OCI-LY7 (cell line): ENCODE measurements around the gene COL4A2.

Source experiments
- CTCF ChIP-seq: fragments of 200-600 bp; sonication (generic); conservative IDR thresholded peaks from 2 replicates; pipeline ENCODE4 v1.5.1; 2014; ENCODE audit warnings: mild to moderate bottlenecking, antibody characterized with exemption, low read length, moderate library complexity, mixed read lengths
- EZH2phosphoT487 ChIP-seq: fragments of 200-600 bp; sonication (generic); IDR thresholded peaks from 2 replicates; pipeline ENCODE4 v1.6.1; 2018; ENCODE audit warnings: low read depth, borderline replicate concordance, mild to moderate bottlenecking, mixed run types, antibody characterized with exemption, low read length, moderate library complexity, mixed read lengths

GRCh38 chr13:110301083-110301482 is 6.0 kb upstream of the COL4A2 start:
- TF ChIP-seq CTCF (no peak), EZH2phosphoT487 (no peak)
